NOMO-1 (cell line): ENCODE data around the gene TRDMT1.
A peak's percentile ranks its signal among the peaks of the same experiment; 100 is the strongest.
"Not testable (repeated sequence)": the region's sequence is repeated elsewhere in the genome, so short reads cannot be mapped to it uniquely, and the experiment has no call there.

Source experiments
- DNase-seq, 2 experiments: peaks; one replicate each; lab custom pipeline; 2025; ENCODE audit not compliant: unreplicated experiment in 2 of 2; lab: John Stamatoyannopoulos, UW

TRDMT1 gene

DNA sequence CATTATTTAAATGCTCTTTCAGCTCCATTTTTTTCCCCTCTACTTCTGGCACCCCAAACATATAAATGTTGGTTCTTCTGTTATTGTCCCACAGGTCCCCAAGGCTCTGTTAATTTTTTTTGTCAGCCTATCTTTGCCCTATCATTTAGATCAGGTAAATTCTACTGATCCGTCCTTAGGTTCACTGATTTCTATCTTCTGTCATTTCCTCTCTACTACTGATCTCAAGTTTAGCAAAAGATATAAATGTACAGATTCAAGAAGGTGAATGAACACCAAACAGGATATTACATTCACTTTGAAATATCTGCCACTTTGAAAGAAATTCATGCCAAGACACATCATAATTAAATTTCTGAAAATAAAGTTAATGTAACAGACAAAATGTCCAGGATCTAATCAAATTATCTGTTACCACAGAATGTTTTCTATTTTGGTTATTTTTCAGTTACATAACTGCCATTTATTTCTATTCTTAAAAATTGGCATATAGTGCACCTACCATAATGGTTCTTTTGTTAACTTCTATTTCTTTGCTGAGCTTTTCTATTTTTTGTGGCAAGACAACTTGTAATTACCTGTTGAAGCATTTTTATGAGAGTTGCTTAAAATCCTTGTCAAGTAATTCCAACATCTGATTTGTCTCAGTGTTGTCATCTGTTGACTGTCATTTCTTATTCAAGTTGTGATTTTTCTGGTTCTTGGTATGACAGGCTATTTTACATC lies 59.8 kb downstream of the TRDMT1 start:
- no peak for DNase-seq

DNA sequence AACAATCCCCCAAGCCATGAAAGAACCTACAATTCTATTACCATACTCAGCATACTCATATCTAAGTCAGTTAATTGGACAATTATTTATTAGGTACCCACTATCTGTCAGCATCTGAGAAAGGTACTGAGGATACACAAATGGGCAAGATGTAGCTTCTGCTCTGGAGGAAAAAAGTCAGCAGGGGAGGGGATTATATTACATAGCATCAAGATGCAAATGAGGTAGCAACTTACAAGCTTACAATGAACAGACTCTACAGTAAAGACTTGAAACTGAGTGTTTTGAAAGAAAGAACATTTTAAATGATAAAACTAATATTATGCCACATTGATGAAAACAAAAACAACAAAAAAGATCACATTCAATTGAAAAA lies 61.1 kb downstream of the TRDMT1 start:
- no peak for DNase-seq

DNA sequence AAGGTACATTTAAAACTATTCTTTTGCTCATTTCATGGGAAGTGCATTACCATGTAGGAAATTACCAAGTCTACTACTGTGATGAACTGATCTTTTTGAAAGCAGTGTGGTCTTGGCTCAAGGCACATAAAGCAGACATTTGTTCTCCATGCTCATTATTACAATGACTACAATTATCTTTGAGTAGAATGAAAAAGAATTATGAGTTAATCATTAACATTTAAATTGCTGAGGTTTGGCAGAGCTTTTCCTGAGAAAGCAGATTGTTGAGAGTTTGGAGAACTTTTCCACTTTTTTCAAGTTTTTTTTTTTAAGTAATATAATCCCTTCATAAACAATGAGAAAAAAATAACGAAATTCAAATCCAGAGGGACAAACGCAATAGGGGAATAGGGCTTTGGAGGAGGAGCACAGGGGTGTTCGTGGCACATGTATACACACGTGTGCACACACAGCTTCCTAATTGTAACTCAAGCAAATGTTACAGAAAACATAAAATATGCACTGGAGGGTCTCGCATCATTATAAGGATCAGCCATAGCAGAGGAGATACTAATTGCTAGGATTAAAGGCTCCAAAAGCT lies 62.9 kb downstream of the TRDMT1 start:
- DNase-seq, result no peak

DNA sequence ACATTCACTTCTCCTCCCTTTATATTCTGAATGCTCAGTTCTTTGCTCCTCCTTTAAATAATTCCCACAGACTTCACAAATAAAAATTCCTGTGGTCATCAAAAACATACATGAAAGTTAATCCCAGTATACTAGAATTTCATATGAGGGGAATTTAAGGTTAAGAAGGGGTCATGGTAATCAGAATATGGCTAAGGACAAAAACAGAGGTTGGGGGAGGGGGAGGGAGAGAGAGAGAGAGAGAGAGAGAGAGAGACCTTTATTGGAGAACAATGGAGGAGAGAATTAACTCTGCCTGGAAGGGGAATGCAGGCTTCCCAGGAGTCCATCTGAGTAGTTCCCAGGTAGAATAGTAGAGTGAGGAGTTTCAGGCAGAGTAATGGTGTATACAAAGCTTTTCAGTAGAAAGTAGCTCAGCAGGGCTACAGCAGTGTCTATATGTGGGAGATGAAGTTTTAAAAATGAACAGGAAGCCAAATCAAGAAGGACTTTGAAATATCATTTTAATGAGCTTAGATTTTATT lies 66.7 kb downstream of the TRDMT1 start:
- no peak for DNase-seq

DNA sequence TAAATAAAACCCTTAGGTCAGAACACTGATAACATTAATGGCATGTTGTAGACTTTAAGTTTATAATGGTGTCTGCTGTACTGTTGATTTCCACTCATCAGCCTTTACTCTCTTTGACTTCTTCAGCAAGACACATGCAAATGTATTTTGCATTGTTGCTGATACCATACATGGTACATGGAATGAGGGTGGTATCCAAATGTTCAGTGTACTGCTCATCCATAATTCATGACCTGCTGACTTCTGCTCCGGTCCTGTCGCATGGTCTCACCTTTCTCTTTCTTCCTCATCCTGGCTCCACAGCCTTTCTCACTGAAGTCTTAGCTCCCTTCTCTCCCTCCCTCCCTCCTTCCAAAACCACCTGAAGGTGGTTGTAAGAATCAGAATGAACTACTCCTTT lies 67.2 kb downstream of the TRDMT1 start:
- no peak for DNase-seq

DNA sequence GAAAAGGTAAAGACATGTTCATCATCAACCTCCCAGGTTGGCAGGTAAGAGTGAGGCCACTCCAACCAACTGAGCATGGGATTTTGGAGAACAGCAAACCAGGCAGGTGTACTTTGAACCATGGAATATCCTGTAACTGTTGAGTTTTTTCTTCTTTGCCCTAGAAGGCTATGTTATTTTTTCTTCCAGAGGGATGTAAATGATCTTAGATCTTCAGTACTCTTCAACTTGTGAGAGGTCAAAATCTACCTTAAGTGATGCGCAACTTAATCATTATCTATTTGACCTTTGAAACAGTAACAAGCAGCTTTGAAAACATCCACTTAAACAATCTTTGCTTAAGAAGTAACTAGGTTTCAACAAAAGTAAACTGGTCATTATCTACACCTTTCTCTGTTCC lies 71.7 kb downstream of the TRDMT1 start, which contains the start of gene CUBN:
Gene CUBN, minus strand, starts transcription at position 71 of the 400 bp plus-strand sequence. Its CDS starts 46 bp downstream, at position 25.
- no peak for DNase-seq

DNA sequence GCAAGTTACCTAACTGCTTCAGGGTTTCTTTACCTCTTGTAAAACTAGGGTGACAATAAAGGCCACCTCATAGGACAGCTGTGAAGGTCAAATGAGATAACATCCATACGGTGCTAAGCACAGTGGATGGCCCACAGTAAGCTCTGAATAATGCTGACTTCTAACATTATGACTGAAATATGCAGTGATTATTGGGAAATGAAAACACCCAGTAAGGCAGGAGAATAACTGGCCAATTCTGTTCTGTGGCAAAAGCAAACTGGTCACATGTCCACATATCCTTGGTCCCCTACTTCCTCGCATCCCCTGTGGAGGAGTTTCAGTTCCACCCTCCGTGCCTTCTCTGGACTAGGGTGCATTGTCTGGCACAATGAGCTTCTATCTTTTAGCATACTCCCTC lies 73.2 kb downstream of the TRDMT1 start:
- DNase-seq, result peak in 1 of 2 experiments; percentile 28

DNA sequence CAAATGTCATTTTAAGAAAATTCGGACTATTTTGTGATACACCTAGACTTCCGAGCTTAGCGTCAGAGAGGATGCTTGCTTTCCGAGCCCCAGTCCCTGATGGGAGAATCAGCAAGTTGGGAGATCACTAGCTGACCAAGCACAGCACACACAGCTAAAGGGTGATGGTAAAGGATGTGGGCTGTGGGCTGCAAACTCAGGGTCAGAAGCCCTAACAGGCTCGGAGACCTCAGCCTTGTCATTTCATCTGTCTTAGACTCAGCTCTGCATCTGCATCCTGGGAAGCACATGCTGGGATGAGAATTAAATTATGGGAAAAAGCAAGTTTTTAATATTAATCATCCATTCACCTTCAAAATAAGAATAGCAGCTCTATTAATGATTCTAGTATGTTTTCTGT lies 75.1 kb downstream of the TRDMT1 start:
- no peak for DNase-seq

DNA sequence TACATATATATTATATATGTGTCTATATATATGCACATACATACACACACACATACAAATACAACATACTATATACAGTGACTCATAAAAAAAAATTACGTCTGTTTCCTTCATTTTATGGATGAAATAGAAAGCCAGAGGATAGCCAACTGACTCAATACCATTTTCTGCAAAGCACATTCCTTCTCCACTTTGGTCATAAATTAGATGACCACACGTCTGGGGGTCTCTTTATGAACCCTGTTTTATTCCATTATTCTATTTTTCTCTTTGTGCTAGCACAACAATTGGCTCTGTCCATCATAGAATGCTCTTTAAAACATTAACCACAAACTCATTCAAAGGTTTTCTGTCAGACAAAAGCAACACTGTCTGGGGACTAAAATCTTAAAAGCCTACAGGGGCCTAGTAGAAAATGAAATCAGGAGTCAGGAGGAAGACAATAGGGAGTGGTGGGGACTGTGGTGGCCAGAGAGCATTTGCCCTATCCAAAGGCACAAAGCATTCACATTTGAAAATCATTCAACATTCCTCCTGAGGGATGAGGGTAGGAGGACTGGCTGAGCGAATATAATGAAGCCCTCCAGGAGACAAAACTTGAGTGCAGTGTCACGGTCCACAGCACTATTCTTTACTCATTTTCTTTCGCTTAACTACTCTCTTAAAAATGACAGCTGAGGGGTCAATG lies 76.1 kb downstream of the TRDMT1 start:
- DNase-seq, result no peak

DNA sequence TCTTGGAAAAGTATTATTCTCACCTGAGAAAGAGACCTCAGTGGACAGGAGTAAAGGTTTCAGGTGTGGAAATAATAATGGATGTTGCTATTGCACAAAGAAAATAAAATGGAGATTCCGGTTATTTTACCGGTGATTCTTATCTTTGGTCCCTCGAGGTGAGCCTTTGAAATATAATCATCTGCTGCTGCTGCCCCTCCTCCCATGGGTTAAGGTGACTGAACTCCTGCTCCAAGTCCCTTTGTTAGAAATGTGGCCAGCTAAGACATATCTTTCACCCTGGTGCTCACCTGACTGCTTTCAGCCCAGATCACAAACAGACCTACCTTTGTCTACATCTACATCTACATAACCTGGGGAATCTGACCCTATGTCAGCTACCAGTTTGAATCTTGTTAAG lies 77.5 kb downstream of the TRDMT1 start:
- DNase-seq, result no peak

DNA sequence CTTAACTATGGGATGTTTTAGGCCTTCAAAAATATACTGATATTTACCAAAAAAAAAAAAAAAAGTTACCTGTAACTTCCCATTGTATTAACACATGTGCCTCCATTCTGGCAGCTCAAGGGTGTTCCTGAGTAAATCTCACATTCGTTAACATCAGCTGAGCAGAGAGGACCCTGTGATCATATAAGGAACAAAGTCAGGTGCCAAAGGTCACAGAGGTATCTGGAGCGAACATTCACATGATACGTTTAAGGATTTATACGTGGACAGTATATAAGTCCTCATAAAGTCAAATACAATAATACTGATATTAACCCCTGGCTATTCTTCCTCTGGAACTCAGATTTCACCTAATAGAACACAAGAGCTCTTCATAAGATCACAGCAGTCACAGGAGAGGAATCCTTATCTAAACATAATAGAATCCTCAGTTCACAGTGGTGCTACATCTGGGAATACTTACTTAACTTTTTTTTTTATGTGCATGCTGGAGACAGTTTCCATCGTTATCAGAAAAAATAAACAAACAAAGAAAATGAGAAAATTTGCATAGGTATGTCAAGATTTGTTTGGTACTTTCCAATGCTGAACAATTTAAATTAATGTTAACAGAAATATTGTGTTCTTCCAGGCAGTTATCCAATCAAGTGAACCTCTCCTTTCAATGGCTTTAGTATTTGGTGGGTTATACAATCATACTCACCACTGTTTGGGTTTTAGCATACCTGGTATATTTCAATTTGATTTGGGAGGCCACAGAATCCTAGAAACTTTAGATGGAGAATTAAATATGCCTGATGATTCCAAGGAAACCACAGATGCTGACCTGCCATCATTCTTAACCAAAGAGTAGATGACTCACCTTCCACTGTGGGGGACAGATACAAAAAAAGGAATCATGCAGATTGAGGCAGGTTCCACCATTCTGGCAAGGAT lies 78.5 kb downstream of the TRDMT1 start:
- DNase-seq, result no peak

DNA sequence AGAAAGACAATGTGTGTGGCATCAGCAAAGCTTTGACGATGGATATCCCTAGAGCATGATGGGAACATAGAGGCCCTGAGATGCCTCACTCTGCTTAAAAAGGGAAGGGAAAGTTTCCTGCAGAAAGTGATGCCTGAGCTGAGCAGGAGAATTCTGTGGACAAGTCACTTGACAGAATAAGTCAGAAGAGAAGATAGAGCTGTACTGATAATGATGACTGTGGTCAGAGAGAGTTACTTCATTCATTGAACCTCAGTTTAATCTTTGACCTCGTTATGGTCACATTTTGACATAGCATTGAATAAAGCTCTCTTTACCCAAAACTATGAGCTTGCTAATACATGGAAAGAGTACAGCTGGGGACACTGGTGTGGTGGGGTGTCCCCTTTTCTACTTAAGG lies 79.4 kb downstream of the TRDMT1 start:
- DNase-seq, result no peak

DNA sequence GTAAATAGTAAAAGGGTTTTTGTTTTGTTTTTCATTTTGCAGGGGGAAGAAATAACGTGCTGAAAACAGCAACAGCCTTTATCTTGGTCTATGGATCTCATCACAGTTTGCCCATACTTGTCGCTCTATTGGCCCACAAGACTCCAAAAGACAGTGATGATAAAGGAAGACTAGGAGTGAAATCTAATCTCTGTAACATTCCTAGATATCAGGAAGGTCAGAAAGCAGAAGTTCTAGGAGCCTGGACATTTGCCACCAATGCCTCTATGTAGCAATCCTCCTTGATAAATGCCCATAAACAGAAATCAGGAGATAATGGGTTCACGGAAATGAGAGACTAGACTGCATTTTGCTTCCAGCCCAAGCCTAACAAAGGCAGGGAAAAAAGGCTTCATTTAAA lies 80.8 kb downstream of the TRDMT1 start:
- no peak for DNase-seq

DNA sequence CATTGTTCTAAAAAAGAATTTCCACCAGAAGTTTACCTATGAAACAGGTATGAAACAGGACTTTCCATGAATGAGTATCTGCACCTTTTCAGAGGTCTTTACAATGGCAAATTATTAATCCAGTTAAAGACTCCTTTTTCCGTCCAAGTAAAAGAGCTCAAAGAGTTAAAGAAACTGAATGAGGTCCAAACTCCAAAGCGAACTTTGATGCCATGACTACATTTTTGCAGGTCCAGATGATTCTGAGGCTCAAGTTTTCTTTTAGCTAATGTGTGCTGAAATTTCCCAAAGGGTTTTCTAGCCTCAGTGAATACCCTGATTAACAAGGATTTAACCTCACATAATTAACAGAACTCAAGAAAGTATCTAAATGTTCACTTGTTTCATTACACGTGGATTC lies 81.6 kb downstream of the TRDMT1 start:
- no peak for DNase-seq

DNA sequence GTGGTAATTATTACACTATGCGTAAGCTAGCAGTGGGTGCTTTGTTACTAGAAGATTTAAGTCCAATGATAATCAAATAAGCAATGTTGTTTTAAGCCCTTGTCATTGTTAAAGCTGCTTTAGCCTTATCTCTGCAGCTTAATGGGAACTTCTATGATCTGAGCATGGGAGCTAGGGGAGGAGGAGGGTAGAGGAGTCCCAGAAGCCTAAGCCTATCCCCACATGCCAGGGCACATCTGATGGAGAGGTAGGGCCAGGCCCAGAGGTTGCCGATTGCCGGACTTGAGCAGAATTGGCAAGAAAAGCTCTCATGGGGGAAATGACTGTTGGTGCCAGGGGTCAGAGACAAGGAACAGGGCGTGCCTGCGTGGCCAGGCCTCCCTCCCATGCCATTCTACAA lies 85.3 kb downstream of the TRDMT1 start:
- DNase-seq, result no peak

DNA sequence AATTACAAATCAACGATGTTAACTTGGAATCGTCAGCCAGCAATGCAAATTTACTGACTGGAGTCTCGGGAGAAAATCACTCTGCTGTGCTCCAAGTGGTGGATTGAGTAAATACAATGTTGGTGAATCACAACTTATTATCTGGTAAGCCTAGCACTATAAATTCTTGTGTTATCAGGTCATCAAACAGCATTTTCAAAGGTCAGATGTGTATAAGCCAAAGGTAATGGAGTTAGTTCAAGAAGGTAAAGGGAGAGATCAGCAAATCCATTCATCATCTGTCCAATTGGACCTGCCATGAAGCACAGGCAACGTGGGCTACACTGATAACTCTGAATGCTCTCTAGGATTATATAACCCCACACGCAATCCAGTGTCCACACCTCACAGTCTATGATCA lies 85.8 kb downstream of the TRDMT1 start:
- DNase-seq, result no peak

DNA sequence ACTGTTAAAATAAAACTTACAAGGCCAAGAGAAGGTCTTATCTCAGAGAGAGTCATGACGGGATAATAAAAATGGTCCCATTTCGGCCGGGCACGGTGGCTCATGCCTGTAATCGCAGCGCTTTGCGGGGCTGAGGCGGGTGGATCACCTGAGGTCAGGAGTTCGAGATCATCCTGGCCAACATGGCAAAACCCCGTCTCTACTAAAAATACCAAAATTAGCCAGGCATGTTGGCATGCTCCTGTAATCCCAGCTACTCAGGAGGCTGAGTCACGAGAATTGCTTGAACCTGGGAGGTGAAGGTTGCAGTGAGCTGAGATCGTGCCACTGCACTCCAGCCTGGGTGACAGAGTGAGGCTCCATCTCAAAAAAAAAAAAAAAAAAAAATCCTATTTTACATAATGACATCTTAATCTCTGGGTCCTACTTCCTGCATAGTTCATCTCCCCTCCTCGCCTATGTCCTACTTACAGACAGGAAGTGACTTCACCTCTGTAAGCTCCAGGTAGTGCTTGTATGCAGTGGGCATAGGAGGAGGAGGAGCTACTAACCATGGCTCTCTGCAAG lies 86.5 kb downstream of the TRDMT1 start:
- not testable (repeated sequence) for DNase-seq

DNA sequence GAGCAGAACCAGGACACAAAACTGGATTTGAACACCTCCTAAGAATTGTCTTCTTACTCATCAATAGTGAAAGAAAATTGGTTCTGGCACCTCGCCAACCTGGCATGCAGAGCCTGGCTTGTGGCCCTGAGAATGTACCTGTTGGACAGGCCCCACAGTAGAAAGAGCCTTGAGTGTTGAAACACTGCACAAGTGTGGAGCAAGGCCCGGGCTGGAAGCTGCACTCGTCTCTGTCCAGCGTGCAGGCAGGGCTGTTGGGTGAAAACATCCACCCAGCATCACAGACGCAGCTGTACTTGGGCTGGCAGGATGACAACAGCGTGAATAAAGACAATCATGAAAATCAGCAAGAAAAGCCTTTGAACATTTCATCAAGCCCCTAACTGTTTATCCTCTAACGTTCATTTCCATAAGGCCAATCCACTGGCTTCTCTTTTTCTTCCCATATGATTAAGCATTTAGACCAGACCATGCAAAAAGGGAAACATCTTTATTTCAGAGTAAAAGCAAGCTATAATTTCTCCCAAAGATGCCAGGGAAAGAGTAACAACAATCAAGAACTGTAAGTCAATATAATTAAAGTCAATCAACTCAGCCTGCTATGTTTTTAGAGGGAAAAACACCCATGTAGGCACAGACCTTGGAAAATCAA lies 87.5 kb downstream of the TRDMT1 start:
- no peak for DNase-seq

DNA sequence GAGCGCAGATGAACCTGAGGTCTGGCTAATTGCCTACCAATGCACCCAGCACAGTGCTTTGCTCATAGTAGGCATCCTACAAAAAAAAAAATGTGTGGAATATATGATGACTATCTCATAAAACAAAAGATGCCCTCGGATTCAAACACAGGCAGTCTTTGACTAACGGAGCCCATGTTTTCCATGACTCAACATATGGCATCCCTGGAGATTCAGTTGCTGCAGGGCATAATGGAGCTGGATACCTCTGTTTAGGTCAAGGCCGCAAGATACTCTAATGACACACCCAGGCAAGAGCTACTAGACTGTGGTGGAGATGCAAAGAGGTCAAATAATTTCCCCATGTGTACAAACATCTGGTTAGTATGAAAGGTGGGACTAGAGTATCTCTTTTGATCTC lies 88.1 kb downstream of the TRDMT1 start:
- DNase-seq, result no peak

DNA sequence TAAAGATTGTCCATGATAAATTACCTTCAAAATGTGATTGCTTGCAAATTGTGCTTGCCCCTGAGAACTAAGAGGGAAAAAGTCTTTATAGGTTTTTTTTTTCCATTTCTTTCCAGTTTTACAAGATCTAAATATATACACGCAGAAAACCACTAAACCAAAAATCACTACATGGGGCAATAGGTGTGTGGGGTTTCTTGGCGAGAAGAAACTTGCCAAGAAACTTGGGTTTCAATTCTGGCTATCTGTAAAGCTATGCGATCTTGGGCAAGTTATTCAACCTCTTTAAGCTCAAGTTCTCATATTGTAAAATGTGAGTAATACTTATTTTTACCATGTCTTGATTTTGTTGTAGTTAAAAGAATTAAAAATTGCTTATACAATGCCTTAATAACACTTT lies 88.9 kb downstream of the TRDMT1 start:
- DNase-seq, result no peak
